ENCODE measurements around the gene IL1RAPL2. TPM values are rescaled to one million over a fixed set of nuclear protein-coding genes. Genes with fewer than 3 reads are reported as not detected.

IL1RAPL2 gene
- total and polyA plus RNA-seq, 10 of the 15 experiments (the other 5 are each of a cell fraction or from before 2014, with no cell fraction given) = 0.19 TPM; not detected in 9

- SMC1A ChIA-PET (ENCODE audit: uncharacterized antibody, unreplicated experiment) = no interaction called here
- RAD21 ChIA-PET (ENCODE audit: unreplicated experiment) = no interaction called here
- Histone ChIP-seq H3K9ac (ENCODE audit: control insufficient read depth, insufficient read depth, low read length) (no peak overlapping the region), H3K4me2 (ENCODE audit: control insufficient read depth, insufficient read depth) (no peak overlapping the region), H3K9me3 (replicated peaks; ENCODE audit: control insufficient read depth, insufficient read depth, low read length) (no peaks in the 10 kb centered on the region), H3K27me3 (replicated peaks in 1 of 2; ENCODE audit: control insufficient read depth in 2 of 2, insufficient read depth in 2 of 2, low read length in 1 of 2) (no peaks in the 10 kb centered on the region), H3K36me3 (ENCODE audit: control insufficient read depth in 2 of 2, insufficient read depth in 2 of 2, low read length in 1 of 2) (no peaks in the 10 kb centered on the region), H3K4me3 (no peak overlapping the region), H3K27ac (ENCODE audit: control insufficient read depth, insufficient read depth) (no peak overlapping the region), H2AFZ (ENCODE audit: control insufficient read depth, low read depth, low read length) (no peak overlapping the region), H4K20me1 (ENCODE audit: control insufficient read depth, insufficient read depth) (no peaks in the 10 kb centered on the region), H3K79me2 (ENCODE audit: control insufficient read depth, insufficient read depth, low read length) (no peaks in the 10 kb centered on the region), H3K4me1 (ENCODE audit: control insufficient read depth, insufficient read depth, low read length) (no peaks in the 10 kb centered on the region)
- FAIRE-seq = no peak
- in situ Hi-C loops (cut with MboI) (no loop called here), intact Hi-C loops (cut with micrococcal nuclease; ENCODE audit: unreplicated experiment) (no loop called here)
- no TSS peak for BruUV-seq (replicated peaks)
- POLR2A ChIA-PET = no interaction called here
- no peak for DNase-seq (ENCODE audit: low read depth, low spot score)
- CTCF ChIA-PET = no interaction called here
- no peak for ATAC-seq
- TF ChIP-seq YY1 (IDR thresholded peaks at IDR 0.05; ENCODE audit: low read depth, low read length) (no peak), SREBF1 (IDR thresholded peaks at IDR 0.05; ENCODE audit: low read length) (no peak), GATAD2B (conservative IDR thresholded peaks at IDR 0.05; ENCODE audit: low read depth) (no peak), STAT3 (IDR thresholded peaks at IDR 0.05; ENCODE audit: low read depth, low read length) (no peak), NR2C1 (IDR thresholded peaks at IDR 0.05) (no peak), MTA3 (IDR thresholded peaks at IDR 0.05; ENCODE audit: borderline replicate concordance, low read length) (no peak), WRNIP1 (IDR thresholded peaks at IDR 0.05; ENCODE audit: borderline replicate concordance, low read depth, low read length) (no peak), PBX3 (IDR thresholded peaks at IDR 0.05; ENCODE audit: insufficient replicate concordance, low read depth, low read length) (no peak), SMC3 (IDR thresholded peaks at IDR 0.05; ENCODE audit: borderline replicate concordance, low read length) (no peak), MYC (IDR thresholded peaks at IDR 0.05; ENCODE audit: insufficient read depth, insufficient read length, insufficient replicate concordance, low read length, severe bottlenecking) (no peak), ZZZ3 (IDR thresholded peaks at IDR 0.05; ENCODE audit: control insufficient read depth, insufficient read length, low read depth) (no peak), ZBTB4 (CRISPR knock-in tag; IDR thresholded peaks at IDR 0.05) (no peak), CBX5 (IDR thresholded peaks at IDR 0.05; ENCODE audit: low read depth) (no peak), KDM1A (IDR thresholded peaks at IDR 0.05; ENCODE audit: borderline replicate concordance) (no peak)
- TF ChIP-seq, protein P1, sequence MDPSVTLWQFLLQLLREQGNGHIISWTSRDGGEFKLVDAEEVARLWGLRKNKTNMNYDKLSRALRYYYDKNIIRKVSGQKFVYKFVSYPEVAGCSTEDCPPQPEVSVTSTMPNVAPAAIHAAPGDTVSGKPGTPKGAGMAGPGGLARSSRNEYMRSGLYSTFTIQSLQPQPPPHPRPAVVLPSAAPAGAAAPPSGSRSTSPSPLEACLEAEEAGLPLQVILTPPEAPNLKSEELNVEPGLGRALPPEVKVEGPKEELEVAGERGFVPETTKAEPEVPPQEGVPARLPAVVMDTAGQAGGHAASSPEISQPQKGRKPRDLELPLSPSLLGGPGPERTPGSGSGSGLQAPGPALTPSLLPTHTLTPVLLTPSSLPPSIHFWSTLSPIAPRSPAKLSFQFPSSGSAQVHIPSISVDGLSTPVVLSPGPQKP (IDR thresholded peaks at IDR 0.05; ENCODE audit: low read depth, low read length) = no peak
- TF ChIP-seq, protein P2, sequence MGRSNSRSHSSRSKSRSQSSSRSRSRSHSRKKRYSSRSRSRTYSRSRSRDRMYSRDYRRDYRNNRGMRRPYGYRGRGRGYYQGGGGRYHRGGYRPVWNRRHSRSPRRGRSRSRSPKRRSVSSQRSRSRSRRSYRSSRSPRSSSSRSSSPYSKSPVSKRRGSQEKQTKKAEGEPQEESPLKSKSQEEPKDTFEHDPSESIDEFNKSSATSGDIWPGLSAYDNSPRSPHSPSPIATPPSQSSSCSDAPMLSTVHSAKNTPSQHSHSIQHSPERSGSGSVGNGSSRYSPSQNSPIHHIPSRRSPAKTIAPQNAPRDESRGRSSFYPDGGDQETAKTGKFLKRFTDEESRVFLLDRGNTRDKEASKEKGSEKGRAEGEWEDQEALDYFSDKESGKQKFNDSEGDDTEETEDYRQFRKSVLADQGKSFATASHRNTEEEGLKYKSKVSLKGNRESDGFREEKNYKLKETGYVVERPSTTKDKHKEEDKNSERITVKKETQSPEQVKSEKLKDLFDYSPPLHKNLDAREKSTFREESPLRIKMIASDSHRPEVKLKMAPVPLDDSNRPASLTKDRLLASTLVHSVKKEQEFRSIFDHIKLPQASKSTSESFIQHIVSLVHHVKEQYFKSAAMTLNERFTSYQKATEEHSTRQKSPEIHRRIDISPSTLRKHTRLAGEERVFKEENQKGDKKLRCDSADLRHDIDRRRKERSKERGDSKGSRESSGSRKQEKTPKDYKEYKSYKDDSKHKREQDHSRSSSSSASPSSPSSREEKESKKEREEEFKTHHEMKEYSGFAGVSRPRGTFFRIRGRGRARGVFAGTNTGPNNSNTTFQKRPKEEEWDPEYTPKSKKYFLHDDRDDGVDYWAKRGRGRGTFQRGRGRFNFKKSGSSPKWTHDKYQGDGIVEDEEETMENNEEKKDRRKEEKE (IDR thresholded peaks at IDR 0.05) = no peak
- TF ChIP-seq, protein P3, sequence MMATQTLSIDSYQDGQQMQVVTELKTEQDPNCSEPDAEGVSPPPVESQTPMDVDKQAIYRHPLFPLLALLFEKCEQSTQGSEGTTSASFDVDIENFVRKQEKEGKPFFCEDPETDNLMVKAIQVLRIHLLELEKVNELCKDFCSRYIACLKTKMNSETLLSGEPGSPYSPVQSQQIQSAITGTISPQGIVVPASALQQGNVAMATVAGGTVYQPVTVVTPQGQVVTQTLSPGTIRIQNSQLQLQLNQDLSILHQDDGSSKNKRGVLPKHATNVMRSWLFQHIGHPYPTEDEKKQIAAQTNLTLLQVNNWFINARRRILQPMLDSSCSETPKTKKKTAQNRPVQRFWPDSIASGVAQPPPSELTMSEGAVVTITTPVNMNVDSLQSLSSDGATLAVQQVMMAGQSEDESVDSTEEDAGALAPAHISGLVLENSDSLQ (IDR thresholded peaks at IDR 0.05) = no peak
These were observed 568.3 kb downstream of the IL1RAPL2 start for GRCh38 chrX:105134273-105134672.
